GM18858 (cell line): ENCODE measurements around the gene PARVB.

Experiments
- ATAC-seq: cut with Tn5 transposase; IDR thresholded peaks from one replicate; pipeline ENCODE4 v1.9.1; 2021; ENCODE audit not compliant: unreplicated experiment

Gene PARVB

GRCh38 chr22:44179196-44179988, 155.3 kb downstream of the PARVB start:
- no peak for ATAC-seq

- no peak for ATAC-seq
These were observed 156.0 kb downstream of the PARVB start for GRCh38 chr22:44179989-44180705.

- ATAC-seq: no peak
These were observed 156.6 kb downstream of the PARVB start, which contains the start of gene PARVG for GRCh38 chr22:44180706-44181032. PARVG (plus strand) TSS chr22:44180925; CDS start chr22:44183330, 2,405 bp downstream.

GRCh38 chr22:44181033-44181911, 157.2 kb downstream of the PARVB start:
- no peak for ATAC-seq

- no peak for ATAC-seq
These were observed 157.9 kb downstream of the PARVB start for GRCh38 chr22:44181912-44182587.

- ATAC-seq: no peak
These were observed 158.6 kb downstream of the PARVB start for GRCh38 chr22:44182588-44183286.

- ATAC-seq: no peak
These were observed 159.1 kb downstream of the PARVB start for GRCh38 chr22:44183287-44183588.

GRCh38 chr22:44184006-44184405, 159.9 kb downstream of the PARVB start:
- no peak for ATAC-seq

- no peak for ATAC-seq
These were observed 161.4 kb downstream of the PARVB start for GRCh38 chr22:44185237-44186120.

- ATAC-seq: no peak
These were observed 162.0 kb downstream of the PARVB start for GRCh38 chr22:44186121-44186510.

GRCh38 chr22:44186737-44187136, 162.6 kb downstream of the PARVB start:
- ATAC-seq: no peak

- no peak for ATAC-seq
These were observed 163.6 kb downstream of the PARVB start for GRCh38 chr22:44187652-44188230.

GRCh38 chr22:44188316-44188715, 164.2 kb downstream of the PARVB start:
- no peak for ATAC-seq

GRCh38 chr22:44188986-44189630, 165.0 kb downstream of the PARVB start:
- no peak for ATAC-seq

GRCh38 chr22:44190381-44190976, 166.4 kb downstream of the PARVB start:
- no peak for ATAC-seq

- ATAC-seq: no peak
These were observed 166.9 kb downstream of the PARVB start for GRCh38 chr22:44191036-44191454.

GRCh38 chr22:44192098-44192815, 168.2 kb downstream of the PARVB start:
- no peak for ATAC-seq
